Renal cortical epithelial cell (primary cell): Measurements from ENCODE around the gene SCN9A. TPM values are rescaled to one million over a fixed set of nuclear protein-coding genes. Genes with fewer than 3 reads are reported as not detected.
"Not testable (repeated sequence)": the region's sequence is repeated elsewhere in the genome, so short reads cannot be mapped to it uniquely, and the experiment has no call there.

ENCODE experiments used
- DNase-seq: peaks from one replicate; pipeline ENCODE4 v3.0.0-alpha.2; 2011; ENCODE audit warnings: low read depth
- total RNA-seq: library from RNA; depleted of rRNA; stranded (reverse); fragments of >200 nt; gene quantifications from 2 replicates; pipeline ENCODE4 v1.2.3, GENCODE V29; 2014

SCN9A gene
- total RNA-seq, 1 donor from 2014 or later, result 2.8 TPM

DNA sequence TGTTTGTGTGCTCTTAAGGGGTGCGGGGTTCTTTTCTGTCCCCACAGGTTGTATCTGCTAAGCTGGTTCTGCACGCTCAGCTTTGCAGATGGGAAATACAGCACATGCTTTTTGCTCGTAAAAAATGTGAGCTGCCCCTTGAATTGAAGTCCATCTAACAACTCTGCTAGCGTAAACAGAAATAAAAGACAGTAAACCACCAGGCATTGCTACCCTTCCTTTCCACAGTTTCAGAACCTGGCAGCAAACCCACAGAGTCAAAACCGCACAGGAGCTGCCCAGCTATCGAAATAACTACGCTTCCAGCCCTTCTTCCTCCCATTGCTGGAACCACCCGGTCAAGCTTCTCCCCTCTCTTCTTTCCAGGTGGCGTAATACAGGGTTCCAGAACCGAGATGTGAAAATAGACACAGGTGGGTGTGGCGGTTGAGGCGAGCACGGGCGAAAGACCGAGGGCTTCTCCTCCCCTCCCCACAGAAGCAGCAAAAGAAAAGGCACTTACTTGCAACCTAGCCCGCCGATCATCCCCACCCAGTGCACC is 479 bp downstream of the SCN9A start:
- peak; percentile 32 for DNase-seq

DNA sequence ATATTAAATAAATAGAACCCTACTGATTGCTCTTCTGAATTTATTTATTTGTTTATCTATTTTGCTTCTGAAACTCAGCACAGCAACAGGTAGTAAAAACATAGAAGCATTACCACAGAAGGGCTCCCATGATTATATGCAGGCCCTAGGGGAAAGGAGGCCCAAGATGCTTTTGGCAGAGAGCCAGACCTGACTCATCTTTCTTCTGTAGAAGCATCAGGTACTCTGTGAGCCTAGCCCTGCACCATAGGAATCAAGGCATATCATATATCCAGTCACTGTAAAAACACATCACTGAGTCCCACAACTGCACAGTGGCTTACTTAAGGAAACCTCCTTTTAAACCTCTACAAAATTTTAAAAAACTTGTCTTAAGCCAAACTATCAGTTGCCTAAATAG is 1.8 kb downstream of the SCN9A start:
- DNase-seq, result peak; percentile 59

DNA sequence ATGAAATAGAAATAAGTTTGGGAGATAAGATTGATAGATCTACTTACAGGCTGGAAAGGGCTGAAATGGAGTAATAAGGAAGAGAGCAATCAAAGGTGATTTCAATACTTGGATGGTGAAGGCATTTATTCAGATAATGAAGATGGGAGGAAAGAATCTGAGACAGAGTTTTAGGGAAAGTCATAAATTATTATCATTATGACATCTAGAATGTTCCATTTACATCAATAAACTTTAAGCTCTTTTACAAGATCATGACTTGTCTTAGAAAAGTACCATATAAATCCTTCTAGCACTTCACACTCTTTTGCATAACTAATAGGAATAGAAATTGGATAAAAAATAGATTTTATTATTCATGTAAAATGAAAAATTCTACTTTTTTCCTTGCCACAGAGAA is 2.2 kb downstream of the SCN9A start:
- DNase-seq, result no peak

DNA sequence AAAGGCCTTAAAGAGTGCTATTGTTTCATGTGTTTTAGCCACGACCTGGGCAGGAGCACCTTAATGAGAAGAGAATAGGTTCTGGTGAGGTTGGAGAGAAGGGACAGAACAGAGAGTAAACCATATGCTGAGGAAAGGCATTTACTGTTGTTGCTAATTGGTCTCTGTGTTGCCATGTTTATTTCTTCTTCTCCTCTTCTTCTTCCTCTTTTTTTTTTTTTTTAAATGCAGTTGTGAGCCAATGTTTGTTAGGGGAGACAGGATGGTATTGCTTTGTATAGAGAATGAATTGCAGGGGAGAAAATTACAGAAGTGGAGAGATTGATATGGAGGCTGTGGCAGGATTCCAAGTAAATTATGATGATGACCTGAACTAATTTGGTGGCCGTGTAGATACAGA is 2.6 kb downstream of the SCN9A start:
- DNase-seq, result no peak

DNA sequence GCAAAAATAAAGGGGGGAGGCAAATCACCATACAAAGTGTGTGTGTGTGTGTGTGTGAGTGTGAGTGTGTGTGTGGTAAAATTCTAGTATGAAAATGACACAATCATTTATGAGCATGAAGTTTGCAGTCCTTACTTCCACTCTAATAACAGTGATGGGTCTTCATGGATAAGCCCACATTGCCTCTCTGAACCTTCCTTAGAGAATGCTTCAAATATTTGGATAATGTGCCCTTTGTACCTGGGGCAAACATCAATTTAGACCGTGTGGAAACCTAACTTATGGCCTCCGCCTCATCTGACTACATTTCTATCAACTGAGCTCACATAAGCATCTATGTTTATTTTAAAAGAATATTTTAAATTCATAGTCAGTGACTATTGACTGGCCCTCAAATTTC is 3.7 kb downstream of the SCN9A start:
- DNase-seq, result no peak

DNA sequence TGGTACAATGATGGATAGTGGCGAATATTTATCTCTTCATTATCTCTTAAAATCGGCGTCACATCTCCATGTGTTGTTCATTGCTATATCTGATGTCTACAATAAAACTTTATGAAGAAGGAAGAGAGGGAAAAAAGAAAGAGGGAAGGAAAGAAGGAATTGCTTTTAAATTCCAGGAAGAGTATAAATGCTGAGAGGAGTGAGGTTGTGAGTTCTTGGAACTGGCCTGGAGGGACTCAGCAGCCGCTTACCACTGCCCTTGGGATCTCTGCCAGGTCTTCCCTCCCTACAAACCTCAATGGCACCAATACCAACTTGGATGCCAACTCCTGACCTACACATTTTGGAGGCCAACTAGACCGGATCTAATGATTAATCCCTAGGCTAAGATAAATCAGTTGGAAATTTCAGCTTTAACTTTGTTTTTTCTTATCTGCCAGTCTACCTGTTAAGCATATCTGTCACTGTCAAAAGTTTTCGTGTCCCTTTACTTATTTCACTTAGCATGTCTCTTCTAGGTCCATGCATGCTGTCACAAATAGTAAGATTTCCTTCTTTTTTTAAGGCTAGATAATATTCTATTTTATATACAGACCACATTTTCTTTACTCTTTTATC is 9.8 kb downstream of the SCN9A start:
- peak; percentile 90 for DNase-seq

DNA sequence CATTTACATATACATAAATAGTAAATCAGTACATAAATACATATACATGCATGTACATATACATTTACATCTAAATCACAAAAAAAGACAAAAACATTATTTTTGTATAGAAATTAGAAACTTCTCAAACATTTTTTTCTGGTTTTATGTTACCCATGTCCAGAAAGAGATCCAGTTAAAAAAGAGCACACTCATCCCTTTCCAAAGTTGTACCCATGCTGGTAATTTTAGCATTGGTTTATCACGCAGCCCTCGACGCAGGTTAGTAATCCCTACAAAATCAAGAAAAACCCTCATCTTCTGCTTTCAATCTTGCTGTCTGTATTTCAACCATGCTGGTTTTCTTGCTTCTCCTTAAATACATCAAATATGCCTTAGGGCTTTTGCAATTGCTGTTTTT is 10.5 kb downstream of the SCN9A start:
- DNase-seq, result no peak

DNA sequence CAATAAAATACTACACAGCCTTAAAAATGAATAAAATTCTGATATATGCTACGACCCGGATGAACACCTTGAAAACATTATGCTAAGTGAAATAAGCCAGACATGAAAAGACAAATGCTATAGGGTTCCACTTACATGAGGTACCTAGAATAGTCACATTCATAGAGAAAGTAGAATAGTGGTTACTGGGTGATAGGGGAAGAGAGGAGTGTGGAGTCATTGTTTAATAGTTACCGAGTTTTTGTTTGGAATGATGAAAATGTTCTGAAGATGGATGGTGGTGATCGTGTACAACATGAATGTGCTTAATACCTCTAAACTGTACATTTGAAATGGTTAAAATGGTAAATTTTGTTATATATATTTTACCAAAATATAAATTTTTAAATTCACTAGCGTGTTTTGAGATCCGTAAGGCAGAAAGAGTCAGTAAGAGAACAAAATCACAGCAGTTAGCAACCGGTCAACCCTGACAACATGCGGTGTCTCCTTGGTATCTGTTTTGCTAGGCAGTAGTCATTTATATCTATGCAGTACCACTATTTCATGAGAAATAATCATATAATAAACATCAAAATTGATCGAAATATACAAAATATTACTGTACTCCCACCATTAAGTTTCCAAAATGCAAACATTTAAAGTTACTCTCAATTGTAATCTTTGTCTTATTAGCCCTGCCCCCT is 11.1 kb downstream of the SCN9A start:
- no peak for DNase-seq

DNA sequence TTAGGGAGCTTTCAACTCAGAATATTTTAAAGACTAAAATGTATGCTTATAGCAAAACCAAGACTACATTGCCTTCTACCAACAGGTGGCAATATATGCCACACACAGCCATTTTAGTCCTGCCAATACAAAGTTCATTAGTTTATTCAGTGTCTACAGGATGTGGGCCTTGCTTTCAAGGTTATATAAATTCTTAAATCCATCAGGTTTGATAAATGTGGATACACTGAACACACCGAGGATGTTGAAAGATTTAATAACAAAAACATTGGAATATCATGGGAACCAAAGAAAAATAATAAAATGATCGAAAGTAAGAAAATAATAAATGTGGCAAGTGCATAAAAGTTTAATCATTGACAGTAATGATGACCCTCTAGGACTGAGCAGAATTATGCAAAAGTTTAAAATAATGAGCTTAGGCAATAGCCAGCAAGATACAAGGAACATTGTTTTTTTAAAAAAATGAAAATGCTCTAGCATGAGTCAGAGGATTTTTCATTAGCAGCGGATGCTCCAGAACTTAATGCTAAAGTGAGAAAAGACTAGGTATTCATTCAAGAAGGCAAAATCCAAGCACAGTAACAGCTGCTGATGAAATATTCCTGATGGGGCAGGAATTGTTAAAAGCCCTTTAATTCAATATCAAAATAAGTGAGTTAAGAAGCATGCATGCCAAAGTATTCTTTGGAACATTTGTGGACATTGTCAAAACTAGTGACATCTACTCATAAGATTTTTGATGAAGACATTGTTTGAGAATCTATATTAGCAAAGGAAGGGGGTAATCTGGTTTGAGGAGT is 14.2 kb downstream of the SCN9A start:
- DNase-seq, result peak; percentile 71

DNA sequence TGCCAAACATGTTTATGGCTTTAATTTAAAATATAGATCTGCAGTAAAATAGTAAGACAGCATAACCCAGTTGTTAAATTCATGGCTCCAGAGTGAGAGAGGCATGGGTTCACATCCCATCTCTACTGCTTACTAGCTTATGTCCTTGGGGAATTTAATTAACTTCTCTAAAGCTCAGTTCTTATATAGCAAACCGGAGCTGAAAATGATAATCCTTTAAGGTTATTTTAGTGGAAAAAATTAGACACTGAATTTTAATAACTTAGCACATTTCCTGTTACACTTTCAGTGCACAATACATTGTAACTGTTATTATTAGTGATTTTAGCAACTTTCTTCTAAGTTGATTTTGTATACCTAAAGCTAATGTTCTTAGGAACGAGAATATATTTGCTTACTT is 14.8 kb downstream of the SCN9A start:
- DNase-seq, result no peak

DNA sequence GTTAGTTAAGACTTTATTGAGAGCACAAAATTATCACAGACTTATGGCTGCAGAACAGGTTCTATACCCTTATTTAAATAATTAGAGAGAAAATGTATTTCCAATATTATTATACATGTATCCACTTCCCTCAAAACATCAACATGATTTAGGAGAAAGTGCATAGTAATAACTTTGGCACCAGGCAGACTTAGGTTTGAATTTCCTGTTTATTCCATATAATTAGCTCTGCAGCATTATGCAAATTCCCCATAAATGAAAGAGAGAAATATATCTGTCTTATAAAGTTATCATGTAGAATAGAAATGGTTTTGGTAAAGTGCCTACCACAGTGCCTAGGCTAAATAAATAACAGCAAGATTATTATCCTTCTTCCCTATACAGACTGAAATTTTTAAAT is 15.3 kb downstream of the SCN9A start:
- DNase-seq, result no peak

DNA sequence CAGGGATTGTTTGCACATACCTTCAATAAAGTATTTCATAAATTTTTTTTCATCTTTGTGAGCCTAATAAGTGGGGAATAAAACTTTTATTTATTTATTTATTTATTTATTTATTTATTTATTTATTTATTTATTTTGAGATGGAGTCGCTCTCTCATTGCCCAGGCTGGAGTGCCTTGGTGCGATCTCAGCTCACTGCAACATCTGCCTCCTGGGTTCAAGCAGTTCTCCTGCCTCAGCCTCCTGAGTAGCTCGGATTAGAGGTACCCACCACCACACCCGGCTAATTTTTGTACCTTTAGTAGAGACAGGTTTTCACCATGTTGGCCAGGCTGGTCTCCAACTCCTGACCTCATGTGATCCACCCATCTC is 17.8 kb downstream of the SCN9A start:
- DNase-seq, result not testable (repeated sequence)

DNA sequence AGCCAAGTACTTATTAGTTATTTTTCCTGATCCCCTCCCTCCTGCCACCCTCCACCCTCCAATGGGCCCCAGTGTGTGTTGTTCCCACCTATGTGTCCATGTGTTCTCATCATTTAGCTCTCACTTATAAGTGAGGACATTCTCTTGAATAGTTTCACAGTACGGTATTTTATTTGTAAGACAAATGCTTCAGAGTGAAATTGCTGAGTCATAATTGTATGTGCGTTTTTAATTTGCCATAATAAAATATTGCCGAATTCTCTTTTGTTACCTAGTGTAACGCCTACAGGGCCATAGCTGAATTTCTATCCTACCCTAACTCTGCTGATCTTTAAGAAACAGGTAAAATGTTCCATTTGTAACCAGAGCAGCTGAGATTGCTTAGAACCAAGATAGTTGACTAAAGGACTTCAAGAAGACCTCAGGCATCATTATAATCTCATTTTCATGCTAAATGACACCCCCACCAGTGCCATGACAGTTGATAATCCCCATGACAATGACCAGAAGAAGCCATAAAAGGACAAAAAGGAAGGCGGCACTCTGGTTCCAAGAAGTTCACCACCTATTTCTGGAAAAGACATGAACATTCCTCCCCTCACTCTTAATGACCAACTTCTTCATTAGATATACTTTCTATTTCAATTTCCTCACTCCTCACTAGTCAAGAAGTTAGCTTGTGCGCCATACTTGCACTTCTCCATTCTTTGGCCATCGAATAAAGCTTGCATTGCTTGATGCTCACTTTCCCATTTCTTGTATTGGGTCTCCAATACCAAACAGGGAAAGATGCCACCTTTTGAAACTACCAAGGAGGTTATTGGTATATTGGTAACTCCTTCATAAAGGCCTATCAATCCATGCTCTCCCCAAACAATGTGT is 18.4 kb downstream of the SCN9A start:
- DNase-seq, result no peak

DNA sequence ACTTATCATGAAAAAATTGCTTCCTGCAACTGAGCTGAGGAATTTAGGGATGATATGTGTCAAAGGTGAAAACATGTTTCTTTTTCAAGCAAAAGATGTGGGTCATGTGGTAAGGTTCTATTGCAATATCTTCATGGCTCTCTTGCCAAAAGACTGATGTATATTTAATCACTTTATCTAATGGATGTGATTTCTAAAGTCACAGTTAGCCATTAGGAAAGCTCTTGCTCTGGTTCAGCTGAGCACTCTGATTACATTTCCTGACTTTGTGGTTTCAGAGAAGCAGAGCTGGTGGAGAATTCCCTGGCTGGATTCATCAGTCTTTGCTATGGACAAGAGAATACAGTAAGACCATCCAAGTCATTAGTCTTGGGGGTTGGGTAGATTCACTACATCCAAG is 24.4 kb downstream of the SCN9A start:
- DNase-seq, result peak; percentile 41

DNA sequence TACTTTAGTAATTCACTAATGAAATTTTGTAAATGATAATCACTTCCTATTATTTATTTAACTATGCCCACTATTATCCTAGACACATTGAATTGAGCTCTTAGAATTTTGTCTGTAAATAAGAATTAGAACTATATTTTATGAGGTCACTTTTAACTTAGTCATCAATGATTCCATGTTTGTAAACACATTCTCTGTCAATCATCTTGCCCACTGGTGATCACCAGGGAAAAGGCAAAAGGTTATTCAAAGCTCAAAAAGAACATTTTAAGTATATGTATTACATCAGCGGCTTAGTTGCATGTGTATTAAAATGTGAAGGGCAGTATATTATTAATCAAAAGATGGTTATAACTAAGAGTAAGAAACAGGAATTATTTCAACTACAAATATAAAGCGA is 25.2 kb downstream of the SCN9A start:
- no peak for DNase-seq

DNA sequence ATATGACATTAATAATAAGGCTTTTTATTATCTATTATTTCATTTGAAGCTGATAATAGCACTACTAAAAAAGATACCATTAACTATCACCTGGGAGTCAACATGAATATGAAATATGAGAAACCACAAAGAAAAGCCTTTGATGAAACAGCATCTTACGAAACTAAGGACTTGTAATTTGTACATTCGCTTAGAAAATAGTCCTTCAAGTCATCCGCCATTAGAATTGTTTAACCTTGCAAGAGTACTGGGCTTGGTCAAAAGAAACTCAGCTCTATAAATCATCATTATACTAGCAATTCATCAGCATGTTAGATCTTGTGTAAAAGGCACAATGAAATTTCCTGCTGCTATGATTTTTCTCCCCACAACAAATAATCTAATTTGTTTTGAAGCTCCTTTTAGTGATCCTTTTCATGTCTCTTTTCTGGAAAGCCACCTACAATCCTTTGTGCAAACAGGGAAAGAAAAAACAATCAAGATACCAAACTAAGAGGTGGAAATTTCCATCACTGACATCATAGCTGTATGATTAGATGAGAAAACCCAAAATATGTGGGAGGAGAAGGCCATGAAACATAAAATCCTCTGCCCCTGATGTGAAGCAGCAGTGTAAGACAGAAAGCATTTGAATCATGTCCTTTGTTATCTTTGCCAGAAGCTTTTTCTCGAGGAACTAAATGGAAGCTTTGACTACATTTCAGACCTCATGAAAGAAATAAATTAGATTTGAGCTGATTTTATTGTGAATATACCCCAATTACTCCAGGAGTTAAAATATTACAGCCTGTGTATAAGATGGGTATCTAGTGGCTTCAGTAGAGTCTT is 31.2 kb downstream of the SCN9A start:
- DNase-seq, result no peak

DNA sequence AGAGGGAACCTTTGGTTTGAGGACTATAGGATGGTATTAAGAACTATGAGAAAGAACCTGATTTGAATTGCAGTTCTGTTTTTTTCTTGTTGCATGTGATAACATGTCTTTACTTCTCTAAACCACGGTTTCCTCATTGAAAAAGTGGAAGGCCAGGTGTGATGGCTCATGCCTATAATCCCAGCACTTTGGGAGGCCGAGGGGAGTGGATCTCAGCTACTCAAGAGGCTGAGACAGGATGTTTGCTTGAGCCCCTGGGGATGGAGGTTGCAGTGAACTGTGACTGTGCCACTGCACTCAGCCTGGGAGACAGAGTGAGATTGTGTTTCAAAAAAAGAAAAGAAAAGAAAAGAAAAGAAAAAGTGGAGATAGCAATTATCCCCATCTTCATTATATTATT is 32.3 kb downstream of the SCN9A start:
- DNase-seq, result no peak

DNA sequence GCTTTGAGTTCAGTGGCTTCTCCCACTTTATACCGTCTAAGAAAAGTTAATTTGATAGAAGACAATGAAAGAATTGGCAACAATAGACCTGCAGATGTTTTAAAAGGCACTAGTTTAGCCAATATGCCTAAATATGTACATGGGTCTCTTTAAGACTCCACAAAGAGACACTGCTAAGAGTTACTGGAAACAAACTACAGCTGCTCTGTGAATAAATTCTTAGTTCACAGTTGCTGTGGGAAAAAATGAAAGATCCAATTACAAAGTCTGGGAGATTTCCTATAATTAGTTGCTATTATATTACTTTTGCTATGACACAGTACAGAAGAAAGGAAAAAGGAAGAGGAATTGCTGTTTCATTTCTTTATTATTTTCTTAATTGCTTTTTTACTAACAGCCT is 34.3 kb downstream of the SCN9A start:
- DNase-seq, result no peak

DNA sequence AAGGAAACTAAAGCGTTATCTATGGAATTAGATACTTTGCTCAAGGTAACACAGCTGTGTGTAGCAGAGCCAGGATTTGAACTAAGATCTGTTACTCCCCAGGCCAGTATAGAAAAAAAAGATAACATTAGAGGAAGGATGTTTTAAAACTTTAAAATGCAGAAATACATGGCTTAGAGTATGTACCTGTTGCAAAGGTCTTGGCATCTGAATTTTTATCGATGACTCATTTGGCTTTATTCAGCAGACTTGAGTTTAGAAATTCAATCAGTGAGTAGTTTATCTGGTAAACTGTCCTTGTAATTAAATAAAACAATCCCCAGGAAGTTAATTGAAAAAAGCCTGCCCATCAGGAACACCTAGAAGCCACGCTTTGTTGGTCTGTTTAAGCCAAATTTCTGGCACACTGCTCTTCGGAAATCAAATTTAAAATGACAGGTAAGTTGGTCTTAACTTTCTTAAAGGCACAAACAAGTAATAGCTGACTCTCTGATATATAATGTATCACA is 36.9 kb downstream of the SCN9A start:
- peak; percentile 27 for DNase-seq

DNA sequence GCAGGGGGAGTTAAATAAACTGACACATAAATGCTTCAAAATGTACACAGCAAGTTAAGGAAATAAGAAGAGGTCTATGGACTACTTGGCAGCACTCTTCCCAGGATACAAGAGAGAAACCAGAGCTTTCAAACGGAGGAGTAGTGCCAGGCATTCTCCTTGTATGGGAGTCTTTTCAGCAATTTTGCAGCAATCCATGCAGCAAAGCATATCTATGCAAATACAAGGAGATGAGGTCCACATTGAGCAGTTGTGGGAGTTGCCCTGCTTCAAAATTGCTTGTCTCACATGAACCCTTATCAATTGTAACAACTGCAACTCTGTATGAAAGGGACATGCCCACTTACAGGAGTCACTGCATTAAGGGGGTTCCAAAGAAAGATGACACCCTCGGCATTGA is 37.8 kb downstream of the SCN9A start:
- DNase-seq, result no peak

DNA sequence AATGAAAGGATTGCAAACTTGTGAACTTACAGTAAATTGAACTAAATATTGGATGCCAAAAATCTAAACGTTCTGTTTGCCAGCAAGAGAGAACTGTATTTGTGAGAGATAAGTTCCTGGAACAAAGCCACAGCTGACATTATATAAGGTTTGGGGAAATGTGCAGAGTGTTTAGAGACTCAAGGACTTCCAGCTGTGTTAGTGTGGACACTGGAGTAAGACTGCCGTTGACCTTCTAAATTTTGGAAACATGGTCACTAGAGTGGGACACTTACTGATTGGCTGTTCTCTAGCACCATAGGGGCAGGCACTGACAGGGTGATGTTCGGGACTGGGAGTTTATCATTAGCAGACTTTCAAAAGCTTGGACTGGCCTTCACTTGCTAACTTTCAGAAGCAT is 40.5 kb downstream of the SCN9A start:
- DNase-seq, result no peak
